ENCODE measurements around the gene MAP3K14.

MAP3K14 gene

DNA sequence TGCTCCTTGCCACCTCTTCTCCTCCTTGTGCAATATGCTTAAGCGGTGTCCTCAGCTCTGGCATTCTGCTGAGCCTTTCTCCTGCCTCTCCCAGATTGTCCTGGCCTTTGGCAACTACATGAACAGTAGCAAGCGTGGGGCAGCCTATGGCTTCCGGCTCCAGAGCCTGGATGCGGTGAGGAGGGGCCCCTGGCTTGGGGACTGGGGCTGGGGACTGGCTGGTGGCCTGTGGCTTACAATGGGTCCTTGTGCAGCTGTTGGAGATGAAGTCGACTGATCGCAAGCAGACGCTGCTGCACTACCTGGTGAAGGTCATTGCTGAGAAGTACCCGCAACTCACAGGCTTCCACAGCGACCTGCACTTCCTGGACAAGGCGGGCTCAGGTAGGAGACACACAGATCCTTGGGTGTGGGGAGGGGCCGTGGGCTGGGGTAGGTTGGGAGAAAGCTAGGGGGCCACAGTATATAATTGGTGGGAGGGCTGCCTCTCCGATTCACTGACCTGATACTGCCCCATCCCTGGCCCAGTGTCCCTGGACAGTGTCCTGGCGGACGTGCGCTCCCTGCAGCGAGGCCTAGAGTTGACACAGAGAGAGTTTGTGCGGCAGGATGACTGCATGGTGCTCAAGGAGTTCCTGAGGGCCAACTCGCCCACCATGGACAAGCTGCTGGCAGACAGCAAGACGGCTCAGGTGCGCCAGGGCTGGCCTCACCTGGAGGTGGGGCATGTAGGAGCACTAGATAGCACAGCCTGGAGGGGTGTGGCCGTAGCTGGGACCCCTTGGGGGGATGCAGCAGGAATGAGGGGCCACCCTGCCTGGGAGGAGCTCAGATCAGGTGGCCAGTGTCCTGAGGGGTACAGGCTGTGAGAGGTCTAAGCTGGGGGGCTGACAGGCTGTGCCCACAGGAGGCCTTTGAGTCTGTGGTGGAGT is 71.8 kb downstream of the MAP3K14 start:
- Histone ChIP-seq H3K4me3 (no peak overlapping the region), H3K27ac (peak overlapping the region in 4 of 21 experiments; percentile 11 to 85 (median 32))

GRCh38 chr17:45243750-45244149 is 73.1 kb downstream of the MAP3K14 start:
- H3K4me3 ChIP-seq: no peak overlapping the region
- H3K27ac ChIP-seq: no peak overlapping the region

DNA sequence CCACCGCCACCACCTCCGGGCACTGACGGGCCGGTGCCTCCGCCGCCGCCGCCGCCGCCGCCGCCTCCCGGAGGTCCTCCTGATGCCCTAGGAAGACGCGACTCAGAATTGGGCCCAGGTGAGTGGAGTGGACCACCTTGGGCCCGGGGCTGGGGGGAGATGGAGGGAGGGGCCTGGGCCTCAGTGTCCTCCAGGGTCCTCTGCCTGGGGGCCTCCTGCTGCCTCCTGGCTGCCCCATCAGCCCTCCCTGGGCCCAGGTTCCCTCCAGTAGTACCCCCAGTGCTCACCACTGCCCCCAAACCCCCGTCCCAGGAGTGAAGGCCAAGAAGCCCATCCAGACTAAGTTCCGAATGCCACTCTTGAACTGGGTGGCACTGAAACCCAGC is 74.8 kb downstream of the MAP3K14 start:
- Histone ChIP-seq H3K4me3 (peak overlapping the region in 2 of 7 experiments; percentile 26 to 38), H3K27ac (peak overlapping the region in 1 of 21 experiments; percentile 76)

DNA sequence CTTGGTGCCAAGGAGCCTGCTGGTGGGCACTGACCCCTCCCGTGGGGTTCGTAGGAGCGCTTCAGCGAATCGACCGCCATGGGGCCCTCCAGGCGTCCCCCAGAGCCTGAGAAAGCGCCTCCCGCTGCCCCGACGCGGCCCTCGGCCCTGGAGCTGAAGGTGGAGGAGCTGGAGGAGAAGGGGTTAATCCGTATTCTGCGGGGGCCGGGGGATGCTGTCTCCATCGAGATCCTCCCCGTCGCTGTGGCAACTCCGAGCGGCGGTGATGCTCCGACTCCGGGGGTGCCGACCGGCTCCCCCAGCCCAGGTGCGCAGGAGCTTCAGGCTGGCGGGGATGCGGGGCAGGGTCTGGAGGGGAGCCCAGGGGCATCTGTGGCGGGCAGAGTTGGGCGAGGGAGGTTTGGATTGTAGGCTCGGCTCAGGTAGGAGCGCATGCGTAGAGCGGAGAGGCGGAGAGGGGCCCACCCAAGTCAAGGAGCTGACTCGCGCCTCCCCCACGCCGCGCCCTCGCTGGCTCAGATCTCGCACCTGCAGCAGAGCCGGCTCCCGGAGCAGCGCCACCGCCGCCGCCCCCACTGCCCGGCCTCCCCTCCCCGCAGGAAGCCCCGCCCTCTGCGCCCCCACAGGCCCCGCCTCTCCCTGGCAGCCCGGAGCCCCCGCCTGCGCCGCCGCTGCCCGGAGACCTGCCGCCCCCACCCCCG is 75.3 kb downstream of the MAP3K14 start:
- H3K4me3 ChIP-seq: peak overlapping the region in 5 of 7 experiments; percentile 1 to 38 (median 26)
- peak overlapping the region in 6 of 21 experiments; percentile 1 to 76 (median 29) for H3K27ac ChIP-seq

DNA sequence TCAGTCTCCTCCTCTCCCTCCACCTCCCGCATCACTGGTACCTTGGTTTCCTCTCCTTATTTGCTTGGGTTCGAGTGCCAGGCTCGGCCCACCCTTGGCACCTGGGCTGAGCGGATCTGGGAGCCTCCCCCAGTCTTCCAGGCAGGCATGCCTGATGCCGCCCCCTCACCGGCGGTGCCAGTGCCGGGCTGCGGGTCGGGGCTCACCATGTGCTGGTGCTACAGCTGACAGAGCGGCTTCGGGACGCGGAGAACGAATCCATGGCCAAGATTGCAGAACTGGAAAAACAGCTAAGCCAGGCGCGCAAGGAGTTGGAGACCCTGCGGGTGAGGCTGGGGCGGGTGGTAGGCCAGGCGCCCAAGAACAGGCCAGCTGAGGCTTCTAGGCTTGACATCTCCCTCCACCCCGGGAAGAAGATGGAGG is 75.9 kb downstream of the MAP3K14 start:
- peak overlapping the region in 4 of 7 experiments; percentile 8 to 38 (median 26) for H3K4me3 ChIP-seq
- peak overlapping the region in 6 of 21 experiments; percentile 1 to 76 (median 29) for H3K27ac ChIP-seq

DNA sequence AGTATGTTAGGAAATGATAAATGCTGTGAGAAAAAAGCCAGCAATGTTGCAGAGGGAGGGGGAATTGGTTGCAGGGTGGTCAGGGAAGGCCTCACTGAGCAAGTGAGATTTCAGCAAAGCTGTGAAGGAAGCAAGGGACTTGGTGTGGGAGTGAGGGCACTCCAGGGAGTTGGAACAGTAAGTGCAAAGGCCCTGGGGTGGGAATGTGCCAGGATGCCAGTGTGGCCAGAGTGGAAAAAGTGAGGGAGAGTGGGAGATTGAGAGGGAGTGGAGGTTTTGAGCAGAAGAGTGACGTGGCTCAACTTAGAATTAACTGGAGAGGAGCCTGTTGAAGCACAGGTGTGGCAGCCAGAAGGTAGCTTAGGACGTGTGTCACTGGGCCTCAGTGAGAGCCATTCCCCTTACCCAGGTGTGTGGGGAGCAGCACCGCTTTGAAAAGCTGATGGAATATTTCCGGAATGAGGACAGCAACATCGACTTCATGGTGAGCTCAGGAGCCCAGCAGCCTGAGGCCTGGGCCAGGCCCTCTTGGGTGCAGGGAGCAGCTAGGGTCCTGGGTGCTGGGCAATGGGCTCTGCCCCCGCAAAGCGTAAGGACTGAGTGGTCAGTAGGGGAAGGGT is 78.6 kb downstream of the MAP3K14 start:
- Histone ChIP-seq H3K27ac (no peak overlapping the region), H3K4me3 (no peak overlapping the region)

DNA sequence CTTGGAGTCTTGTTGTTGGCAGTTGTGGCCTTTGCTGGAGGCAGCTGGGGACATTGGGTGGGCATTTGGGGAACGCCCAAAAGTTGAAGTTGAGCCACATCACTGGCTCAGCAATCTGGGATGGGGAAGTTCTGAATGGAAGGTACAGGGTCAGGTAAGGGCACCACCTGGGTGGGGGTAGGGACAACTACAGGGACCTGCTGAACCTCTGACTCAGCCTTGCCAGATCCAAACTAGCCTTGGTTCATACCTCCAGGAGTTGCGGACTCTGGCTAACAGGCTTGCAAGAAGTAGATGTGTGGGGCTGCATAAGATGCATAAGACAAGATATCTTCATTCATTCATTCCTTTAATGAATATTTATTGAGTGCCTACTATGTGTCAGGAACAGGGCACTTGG is 79.1 kb downstream of the MAP3K14 start:
- H3K4me3 ChIP-seq: no peak overlapping the region
- H3K27ac ChIP-seq: no peak overlapping the region

- no peak overlapping the region for H3K4me3 ChIP-seq
- H3K27ac ChIP-seq: no peak overlapping the region
Measured at GRCh38 chr17:45236282-45236606, 80.6 kb downstream of the MAP3K14 start.

DNA sequence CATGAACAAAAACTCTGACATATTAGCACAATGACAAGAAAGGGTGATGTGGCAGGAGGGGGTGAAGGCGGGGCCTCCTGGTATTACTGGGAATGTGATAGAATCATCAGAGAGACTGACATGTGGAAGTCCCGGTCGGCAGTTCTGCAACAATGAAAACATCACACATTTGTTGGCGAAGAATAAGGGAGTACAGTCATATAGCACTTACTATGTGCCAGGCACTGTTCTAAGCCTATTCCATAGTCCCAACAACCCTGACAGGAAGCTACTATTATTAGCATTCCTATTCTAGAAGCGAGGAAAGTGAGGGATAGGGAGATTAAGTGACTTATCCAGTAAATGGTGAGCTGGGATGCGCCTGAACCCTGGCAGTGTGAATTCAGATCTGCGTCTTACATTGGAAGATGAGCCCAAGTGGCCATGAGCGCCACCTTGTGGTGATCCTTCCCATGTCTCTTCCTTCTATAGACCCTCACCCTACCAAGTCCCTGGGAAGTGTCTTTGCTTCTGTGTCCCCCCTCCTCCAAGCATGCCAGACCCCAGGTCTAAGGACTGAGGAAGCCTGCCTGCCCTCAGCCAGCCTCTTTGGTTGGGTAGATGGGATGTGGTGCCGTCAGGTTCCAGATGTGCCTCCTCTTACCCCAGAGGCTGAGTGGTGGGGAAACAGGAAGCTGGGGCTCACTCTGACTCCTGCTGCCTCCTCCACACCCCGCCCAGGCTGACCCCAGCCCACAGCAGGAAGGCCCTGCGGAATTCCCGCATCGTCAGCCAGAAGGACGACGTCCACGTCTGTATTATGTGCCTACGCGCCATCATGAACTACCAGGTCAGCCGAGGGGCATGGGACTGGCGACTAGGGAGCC is 81.2 kb downstream of the MAP3K14 start:
- no peak overlapping the region for H3K4me3 ChIP-seq
- peak overlapping the region in 3 of 21 experiments; percentile 18 to 43 (median 37) for H3K27ac ChIP-seq

DNA sequence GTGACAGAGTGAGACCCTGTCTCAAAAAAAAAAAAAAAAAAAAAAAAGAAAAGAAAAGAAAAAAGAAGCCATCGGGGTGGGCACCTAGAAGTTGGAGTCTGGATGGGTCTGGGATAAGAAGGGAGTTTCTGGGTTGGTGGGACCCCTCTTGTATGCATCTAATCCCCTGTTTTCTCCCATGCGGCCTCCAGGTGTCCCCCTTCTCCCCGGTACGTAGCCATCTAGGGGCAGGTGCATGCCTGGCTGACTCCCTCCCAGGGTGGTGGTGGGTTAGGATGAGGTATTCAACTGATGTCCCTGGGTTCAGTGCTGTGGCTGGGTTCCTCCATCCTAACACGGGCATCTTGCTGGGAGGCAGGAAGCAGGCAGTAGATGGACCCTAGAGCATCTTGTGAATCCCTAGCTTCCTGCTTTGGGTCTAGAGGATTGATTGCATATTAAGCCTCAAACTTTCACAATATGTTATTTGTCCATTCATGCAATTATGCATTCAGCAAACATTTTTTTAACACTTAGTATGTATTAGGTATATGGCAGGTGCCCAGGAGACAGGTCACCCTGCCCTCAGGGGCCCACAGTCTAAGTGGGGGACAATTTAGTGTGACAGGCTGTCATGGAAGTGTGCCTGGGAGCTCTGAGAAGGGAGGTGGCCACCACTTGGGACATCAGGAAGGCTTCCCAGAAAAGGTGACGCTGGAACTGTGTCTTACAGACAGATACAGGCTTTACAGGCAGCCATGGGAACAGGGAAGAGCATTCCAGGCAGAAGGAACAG is 82.0 kb downstream of the MAP3K14 start:
- H3K4me3 ChIP-seq: no peak overlapping the region
- H3K27ac ChIP-seq: peak overlapping the region in 2 of 21 experiments; percentile 18 to 37

DNA sequence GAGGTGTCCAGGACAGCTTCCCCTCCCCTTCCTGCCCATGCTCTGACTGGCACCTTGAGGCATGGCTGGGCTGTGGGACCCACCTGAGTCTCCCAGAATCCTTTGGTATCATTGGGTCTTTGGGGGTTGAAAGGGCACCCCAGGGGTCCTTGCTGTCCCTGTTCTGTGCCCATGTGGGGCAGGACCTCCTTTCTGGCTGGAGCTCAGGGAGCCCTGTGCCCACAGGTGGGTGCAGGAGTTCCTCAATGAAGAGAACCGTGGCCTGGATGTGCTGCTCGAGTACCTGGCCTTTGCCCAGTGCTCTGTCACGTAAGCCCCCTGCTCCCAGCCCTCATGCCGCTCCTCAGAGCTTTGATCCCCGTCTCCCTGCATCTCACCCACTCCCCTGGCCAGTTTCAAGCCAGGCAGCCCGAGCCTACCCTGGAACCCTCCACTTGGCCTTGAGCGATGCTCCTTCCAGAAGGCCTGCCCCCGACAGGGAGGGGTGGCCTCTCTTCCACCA is 83.3 kb downstream of the MAP3K14 start:
- Histone ChIP-seq H3K27ac (no peak overlapping the region), H3K4me3 (no peak overlapping the region)

DNA sequence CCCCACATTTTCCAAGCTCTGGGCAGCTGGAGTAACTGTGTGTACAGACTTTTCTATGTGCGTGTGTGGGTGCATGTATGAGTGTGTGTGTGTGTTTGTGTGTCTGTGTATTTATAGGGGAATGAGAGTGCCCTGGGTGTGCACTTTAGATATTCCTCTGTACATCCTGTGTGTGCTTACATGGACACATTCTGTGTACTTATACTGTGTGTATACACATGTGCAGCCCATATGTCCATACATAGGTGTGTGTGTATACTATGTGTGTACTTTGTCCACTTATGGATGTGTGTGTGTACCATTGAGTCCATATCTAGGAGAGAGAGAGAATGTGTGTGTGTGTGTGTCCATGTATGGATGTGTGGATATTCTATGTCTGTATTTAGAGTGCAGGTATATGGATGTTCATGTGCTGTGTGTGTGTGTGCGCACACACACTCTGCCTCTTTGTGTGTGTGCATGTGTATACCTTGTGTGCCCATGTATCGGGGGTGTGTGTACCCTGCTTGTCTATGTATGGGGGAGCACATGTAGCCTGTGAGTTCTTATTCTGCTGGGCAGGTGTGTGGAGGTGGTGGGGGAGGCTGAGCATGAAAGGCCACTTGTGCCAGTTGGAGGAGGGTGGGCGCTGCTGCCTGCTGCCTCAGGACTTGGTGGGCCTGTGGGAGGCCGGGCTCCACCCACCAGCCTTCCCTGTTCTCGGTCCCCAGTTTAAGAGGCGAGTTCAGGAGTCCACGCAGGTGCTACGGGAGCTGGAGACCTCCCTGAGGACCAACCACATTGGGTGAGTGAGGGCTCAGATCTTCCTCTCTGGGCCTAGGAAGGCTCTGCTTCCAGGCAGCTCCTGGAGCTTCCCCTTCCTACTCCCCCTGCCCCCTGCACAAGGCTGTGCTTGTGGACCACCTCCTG is 84.1 kb downstream of the MAP3K14 start:
- Histone ChIP-seq H3K4me3 (no peak overlapping the region), H3K27ac (peak overlapping the region in 1 of 21 experiments; percentile 19)

- Histone ChIP-seq H3K27ac (peak overlapping the region in 15 of 21 experiments; percentile 7 to 98 (median 87)), H3K4me3 (no peak overlapping the region)
Measured at GRCh38 chr17:45231481-45232116, 85.2 kb downstream of the MAP3K14 start.

GRCh38 chr17:45230787-45231480 is 85.9 kb downstream of the MAP3K14 start:
- H3K4me3 ChIP-seq: no peak overlapping the region
- H3K27ac ChIP-seq: peak overlapping the region in 20 of 21 experiments; percentile 7 to 98 (median 88)

DNA sequence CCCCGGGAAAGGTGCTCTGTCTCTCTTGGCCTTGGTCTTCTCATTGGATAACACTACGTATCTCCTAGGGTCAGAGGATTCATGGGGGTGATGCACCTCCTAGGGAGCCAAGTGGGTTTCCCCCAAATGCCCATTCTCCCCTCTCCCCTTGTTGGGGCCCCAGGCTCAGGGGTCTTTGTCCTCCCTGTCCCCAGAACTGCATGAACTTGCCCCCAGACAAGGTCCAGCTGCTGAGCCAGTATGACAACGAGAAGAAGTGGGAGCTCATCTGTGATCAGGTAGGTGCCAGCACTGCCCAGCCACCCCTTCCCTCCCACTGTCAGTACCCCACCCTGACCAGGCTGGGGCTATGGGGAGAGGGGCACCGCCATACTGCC is 86.4 kb downstream of the MAP3K14 start:
- peak overlapping the region in 20 of 21 experiments; percentile 7 to 98 (median 88) for H3K27ac ChIP-seq
- no peak overlapping the region for H3K4me3 ChIP-seq

DNA sequence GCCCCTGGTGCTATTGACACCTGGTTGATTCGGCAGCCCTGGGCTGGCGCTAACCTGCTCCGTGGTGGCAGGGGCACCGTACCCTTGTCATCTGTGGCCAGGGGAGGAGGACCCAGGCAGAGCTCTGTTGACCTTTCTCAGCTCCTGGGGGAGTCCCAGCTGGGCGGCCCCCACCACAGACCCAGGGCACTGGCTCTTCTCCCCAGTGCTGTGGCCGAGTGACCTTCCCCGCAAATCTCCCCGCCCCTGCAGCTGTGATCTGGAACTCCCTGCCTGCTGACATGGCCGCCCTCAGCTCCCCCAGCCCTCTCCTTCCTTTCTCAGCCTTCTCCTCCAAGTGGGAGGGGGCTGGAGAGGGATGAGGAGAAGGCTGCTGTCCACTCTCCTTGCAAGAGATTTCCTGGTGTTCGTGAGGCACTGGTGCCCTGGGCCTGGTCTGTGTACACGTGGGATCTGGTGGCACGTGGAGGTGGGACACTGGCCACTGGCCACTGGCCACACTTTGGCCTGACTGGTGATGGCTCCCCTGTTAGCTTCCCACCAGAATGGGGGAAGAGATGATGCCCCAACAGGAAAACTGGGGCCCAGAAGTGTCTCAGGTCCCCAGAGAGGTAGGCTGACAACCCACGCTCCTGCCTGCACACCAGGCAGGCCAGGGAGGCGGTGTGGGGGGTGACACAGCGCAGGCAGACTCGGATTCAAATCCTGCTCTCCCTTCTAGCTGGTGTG is 87.0 kb downstream of the MAP3K14 start:
- H3K4me3 ChIP-seq: no peak overlapping the region
- peak overlapping the region in 20 of 21 experiments; percentile 63 to 98 (median 88) for H3K27ac ChIP-seq
